Measurements from ENCODE around the gene GPSM3. TPM values are rescaled to one million over a fixed set of nuclear protein-coding genes. Genes with fewer than 3 reads are reported as not detected.

GPSM3 gene
- total RNA-seq, 1 experiment from 2014 or later, result 11.8 TPM

- H3K23ac ChIP-seq (ENCODE audit: insufficient read length, low read depth, low read length), result no peak overlapping the region
- H3K9ac ChIP-seq (ENCODE audit: extremely low read depth, insufficient read length, low read length), result no peak overlapping the region
- no peaks in the 10 kb centered on the region for H3K79me1 ChIP-seq (ENCODE audit: insufficient read depth, low read depth, low read length, poor library complexity, severe bottlenecking)
- H3T11ph ChIP-seq (ENCODE audit: low read length), result no peak overlapping the region
- no peak overlapping the region for H3K18ac ChIP-seq (ENCODE audit: insufficient read length, low read depth, low read length)
- no peak overlapping the region for H3K27ac ChIP-seq (ENCODE audit: insufficient read length, low read depth, low read length)
- H2AFZ ChIP-seq (ENCODE audit: low read length), result no peak overlapping the region
- TF ChIP-seq, protein P1, sequence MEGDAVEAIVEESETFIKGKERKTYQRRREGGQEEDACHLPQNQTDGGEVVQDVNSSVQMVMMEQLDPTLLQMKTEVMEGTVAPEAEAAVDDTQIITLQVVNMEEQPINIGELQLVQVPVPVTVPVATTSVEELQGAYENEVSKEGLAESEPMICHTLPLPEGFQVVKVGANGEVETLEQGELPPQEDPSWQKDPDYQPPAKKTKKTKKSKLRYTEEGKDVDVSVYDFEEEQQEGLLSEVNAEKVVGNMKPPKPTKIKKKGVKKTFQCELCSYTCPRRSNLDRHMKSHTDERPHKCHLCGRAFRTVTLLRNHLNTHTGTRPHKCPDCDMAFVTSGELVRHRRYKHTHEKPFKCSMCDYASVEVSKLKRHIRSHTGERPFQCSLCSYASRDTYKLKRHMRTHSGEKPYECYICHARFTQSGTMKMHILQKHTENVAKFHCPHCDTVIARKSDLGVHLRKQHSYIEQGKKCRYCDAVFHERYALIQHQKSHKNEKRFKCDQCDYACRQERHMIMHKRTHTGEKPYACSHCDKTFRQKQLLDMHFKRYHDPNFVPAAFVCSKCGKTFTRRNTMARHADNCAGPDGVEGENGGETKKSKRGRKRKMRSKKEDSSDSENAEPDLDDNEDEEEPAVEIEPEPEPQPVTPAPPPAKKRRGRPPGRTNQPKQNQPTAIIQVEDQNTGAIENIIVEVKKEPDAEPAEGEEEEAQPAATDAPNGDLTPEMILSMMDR (conservative IDR thresholded peaks at IDR 0.05), result no peak
- H3K79me2 ChIP-seq (ENCODE audit: insufficient read depth, low read length), result no peaks in the 10 kb centered on the region
- H2BK15ac ChIP-seq (ENCODE audit: low read depth, low read length), result no peak overlapping the region
- H2AK5ac ChIP-seq (ENCODE audit: insufficient read length, low read length), result no peak overlapping the region
- no peak overlapping the region for H4K8ac ChIP-seq (replicated peaks; ENCODE audit: insufficient read length, low read depth, low read length)
- H2BK12ac ChIP-seq (ENCODE audit: insufficient read length, low read depth, low read length), result no peak overlapping the region
- H3K27ac Mint-ChIP-seq, result peak overlapping the region in 2 of 3 experiments; percentile 38 to 66; a peak in 6 of 7 replicates
- H3K9me3 ChIP-seq (ENCODE audit: control insufficient read depth, low read depth, low read length), result no peaks in the 10 kb centered on the region
- H3K4me2 ChIP-seq (ENCODE audit: insufficient read depth, insufficient read length, low read length), result no peak overlapping the region
- no peaks in the 10 kb centered on the region; the same call in 1 of the 2 replicates for H3K27me3 Mint-ChIP-seq (ENCODE audit: low read depth)
- no peak overlapping the region for H3K4ac ChIP-seq (ENCODE audit: low read depth, low read length)
- H2BK120ac ChIP-seq (ENCODE audit: low read depth, low read length, poor library complexity, severe bottlenecking), result no peak overlapping the region
- no peak overlapping the region for H2BK5ac ChIP-seq (ENCODE audit: insufficient read length, low read length)
- H4K5ac ChIP-seq (ENCODE audit: insufficient read length, low read depth, low read length), result no peak overlapping the region
- H4K20me1 ChIP-seq (ENCODE audit: control insufficient read depth, insufficient read depth, insufficient read length), result peaks cover 2% of the 10 kb centered on the region
- no peaks in the 10 kb centered on the region for H3K23me2 ChIP-seq (ENCODE audit: insufficient read length, low read depth, low read length, poor library complexity, severe bottlenecking)
- H3K4me1 ChIP-seq (ENCODE audit: insufficient read depth, low read length), result no peaks in the 10 kb centered on the region
- H3K14ac ChIP-seq (ENCODE audit: insufficient read depth, low read length), result no peak overlapping the region
- H3K4me3 Mint-ChIP-seq, result peak overlapping the region in 1 of 2 experiments; percentile 2; a peak in 1 of 5 replicates
- H3K36me3 Mint-ChIP-seq (ENCODE audit: insufficient read depth in 1 of 3, low read depth in 3 of 3), result peaks cover 42 to 74% (median 56%) of the 10 kb centered on the region in 3 experiments
- no peak overlapping the region for H2BK20ac ChIP-seq (ENCODE audit: low read depth, low read length, poor library complexity, severe bottlenecking)
- H3K27me3 ChIP-seq (ENCODE audit: insufficient read depth, low read length), result no peaks in the 10 kb centered on the region
- peaks cover 6 to 22% of the 10 kb centered on the region in 2 experiments; a peak in 3 of 4 replicates for H3K4me1 Mint-ChIP-seq
- DNase-seq, result no peak
- H4K91ac ChIP-seq (ENCODE audit: insufficient read length, low read depth, low read length), result no peak overlapping the region
- H3K56ac ChIP-seq (ENCODE audit: insufficient read length, low read depth, low read length), result no peak overlapping the region
- WGBS (ENCODE audit: extremely low coverage, insufficient read length, low lambda C conversion rate), result no CpG with 5 or more reads among the region's 6 CpGs
- H3K9me3 Mint-ChIP-seq, result no peaks in the 10 kb centered on the region
Observed at GRCh38 chr6:32167761-32168262, 24.6 kb downstream of the GPSM3 start.

Data from H9 (cell line).